Measurements from ENCODE around the gene TXNDC16.
"Not testable (repeated sequence)": the region's sequence is repeated elsewhere in the genome, so short reads cannot be mapped to it uniquely, and the experiment has no call there.

Gene TXNDC16

DNA sequence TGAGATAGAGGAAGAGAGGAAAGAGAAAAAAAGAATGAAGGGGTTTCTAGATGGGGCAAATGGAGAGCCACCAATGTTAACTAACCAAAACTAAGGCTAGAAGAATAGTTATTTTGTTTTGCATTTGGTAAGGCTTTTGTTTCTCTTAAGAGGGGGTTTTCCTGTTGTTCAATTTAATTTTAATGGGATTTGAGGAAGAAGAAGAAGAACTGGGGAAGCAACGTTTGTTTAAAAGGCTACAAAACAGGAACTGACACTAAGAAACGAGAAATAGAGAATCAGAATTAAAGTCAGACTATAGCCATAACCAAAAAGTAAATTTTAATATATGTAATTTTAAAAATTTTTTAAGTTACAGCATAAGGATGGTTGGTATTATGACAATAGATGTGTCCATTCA lies 13.7 kb downstream of the TXNDC16 start:
- DNase-seq = no peak

DNA sequence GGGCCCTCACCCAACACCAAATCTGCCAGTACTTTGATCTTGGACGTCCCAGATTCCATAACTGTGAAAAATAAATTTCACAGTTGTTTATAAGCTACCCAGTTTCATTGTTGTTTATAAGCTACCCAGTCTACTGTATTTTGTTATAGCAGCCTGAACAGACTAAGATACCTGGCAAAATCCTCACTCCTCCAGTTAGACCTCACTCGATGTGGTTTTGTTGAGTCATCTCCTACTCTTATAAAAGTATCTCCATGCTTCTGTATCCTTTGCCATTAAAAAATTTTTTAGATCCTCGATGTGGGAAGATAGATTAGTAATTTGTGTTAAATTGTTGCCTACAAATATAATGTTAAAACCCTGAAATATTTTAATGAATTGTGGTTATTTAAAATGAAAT lies 16.0 kb downstream of the TXNDC16 start:
- DNase-seq = no peak

DNA sequence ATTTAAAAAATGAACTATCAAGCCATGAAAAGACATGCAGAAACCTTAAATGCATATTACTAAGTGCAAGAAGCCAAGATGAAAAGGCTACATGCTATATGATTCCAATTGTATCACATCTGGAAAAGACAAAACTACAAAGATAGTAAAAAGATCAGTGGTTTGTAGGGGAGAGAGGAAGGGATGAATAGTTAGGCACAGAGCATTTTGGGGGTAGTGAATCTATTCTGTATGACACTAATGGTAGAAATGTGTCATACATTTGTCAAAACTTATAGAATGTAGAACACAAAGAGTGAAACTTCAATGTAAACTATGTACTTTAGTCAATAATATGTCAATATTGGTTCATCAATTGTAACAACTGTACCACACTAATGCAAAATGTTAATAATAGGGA lies 20.8 kb downstream of the TXNDC16 start:
- DNase-seq = no peak

DNA sequence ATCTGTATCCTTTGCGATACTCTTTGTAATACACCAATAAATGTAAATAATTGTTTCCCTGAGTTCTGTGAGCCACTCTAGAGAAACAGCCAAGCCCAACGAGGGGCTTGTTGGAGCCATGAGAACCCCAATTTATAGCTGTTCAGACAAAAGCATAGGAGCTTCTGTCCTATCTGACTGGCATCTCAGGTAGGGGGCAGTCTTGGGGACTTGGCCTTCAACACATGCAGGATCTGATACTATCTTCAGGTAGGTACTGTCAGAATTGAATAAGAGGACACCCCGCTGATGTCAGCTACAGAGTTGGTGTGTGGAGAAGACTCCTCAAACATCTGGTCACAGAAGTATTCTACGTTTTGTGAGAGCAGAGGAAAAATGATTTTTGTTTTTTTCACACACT lies 25.3 kb downstream of the TXNDC16 start:
- no peak for DNase-seq

DNA sequence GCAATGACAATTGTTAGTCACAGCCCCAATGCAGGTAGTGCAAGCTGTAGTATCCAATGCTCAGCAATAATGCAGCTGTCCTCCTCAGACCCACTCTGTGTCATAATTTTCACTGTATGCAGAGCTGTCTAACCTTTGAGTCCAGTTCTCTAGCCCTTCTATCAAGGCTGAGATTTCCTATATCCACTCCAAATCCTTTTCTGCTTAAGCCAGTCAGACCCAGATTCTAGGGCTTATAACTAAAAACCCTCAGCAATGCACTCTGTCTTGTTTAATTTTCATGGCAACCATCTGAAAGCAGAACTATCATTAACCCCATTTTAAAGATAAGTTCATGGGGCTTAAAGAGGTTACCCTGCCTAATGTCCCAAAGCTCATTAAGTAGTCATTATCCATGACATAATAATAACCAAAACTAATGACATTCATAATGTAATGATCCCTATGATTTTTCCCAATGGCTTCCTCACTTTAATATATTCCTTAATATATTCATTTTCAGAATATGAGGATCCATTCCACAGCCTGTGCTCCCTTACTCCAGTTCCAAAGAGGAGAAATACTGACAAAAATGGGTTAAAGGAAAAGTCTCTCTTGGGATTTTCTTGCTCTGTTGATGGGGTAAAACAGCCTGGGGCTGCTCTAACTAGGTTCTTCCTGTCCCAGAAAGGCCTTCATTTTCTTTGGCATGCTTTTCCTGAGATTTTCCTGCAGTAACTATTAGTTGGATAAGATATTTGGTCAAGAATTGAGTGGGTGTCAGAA lies 29.5 kb downstream of the TXNDC16 start:
- no peak for DNase-seq

DNA sequence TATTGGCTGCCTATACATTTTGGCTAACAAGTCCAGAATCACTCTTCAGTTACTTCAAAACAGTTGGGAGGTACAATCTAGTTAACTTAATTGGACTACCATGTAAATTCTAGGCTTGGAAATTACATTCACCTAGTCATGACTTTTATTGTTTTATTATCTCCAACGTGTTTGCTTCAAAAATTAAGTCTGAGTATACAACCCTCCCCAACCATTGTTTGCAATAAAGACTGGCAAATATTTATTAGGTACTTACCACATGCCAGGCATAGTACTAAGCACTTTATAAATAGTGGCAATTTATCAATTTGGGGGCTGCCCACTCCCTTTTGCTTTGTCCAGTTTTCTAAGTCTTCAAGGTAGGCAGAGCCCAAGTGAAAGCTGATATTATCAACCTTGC lies 30.3 kb downstream of the TXNDC16 start:
- DNase-seq = no peak

DNA sequence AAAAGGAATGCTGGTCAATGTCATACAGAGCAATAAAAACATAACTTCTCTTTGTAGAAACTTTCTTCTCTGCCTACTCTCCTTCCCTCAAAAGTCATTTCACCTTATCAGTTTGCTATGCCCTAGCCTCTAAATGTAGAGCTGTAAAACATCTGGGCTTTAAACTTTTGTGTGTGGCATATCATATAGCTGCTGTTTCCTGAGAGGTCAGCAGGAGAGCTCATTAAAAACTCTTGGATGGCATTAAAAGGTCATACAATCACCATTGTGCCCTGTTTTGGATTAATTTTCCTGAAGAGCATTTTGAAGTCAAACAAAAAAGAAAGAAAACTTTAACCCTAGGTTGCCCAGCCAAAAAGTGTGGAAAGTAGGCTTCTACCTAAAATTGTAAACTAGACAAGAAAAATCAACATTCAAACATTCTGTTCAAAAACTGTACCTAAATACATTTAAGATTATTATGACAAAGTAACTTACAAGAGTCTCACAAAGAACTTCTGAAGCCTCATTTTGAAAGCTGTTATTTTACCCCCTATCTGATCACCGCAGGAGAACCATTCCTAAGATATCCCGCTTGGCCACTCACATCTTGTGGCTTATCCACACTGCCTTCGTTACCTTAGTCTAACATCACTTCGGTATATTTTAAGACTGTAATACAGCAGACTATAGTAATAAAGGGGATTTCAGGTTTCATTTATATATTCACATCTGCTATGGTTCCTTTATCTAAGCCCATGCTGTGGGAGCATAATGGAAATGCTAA lies 38.1 kb downstream of the TXNDC16 start:
- no peak for DNase-seq

DNA sequence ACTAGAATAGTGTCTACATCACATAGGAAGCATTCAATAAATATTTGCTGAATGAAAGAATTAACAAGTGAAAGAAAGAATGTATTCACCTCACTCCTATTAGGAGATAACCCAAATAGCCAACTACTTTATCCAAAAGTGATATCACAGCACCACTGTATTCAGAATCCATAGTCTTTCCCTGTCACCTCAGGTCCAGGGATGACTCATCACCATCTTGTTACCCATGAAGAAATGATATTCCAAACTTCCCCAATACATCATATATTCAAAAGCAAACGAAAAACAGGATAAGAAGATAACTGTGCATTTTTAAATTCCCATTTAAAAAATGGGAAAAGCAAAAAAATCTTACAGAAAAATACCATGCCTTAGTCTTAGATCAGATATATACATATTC lies 39.1 kb downstream of the TXNDC16 start:
- no peak for DNase-seq

DNA sequence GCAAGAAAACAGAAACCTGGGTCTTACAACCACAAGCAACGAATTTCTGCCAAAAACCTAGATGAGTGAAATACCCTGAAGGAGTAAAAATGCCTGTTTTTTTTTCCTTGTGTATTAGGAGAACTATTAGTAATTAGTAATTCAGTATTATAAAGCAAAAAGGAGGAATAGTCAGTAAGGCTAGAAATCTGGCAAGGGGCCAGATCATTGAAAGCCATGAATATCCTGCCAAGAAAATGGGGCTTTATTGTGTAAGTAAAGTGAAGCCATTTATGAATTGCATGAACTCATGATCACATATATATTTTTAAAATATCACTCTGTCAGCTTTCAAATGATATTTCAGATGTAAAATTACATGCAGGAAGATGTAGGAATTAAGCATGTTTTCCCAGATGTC lies 57.9 kb downstream of the TXNDC16 start:
- DNase-seq = peak in 1 of 58 donors; percentile 3

DNA sequence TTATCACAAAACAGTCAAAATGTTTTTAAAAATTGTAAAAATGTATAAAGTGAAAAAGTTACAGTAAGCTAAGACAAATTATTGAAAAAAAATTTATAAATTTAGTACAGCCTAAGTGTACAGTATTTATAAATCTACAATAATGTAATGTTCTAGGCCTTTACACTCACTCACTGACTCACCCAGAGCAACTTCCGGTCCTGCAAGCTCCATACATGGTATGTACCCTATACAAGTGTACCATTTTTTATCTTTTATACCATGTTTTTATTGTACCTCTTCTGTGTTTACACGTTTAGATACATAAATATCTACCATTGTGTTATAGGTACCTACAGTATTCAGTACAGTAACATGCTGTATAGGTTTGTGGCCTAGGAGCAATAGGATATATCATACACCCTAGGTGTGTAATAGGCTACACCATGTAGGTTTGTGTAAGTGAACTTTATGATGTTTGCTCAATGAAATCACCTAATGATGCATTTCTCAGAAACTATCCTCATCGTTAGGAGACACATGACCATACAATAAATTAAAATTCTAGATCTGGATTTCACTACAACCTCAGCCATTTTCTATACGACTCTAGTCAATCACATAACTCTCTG lies 66.8 kb downstream of the TXNDC16 start:
- DNase-seq = no peak

DNA sequence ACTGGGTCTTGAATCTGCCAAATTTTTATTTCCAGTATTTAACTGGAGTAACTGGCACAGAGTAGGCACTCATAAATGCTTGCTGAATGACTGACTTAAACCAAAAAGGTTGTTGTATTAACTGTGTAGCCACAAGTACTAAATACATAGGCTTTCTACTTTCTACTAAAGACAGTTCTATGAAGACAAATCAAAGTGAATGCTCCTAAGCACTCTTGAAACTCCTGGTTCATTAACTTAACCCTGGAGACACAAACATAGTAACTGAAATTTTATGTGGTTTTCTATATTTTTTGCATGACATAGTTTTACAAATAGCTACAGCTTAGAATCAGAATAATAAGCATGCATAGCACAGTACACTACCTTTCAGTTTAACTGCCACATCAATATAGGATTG lies 70.4 kb downstream of the TXNDC16 start:
- DNase-seq = no peak

DNA sequence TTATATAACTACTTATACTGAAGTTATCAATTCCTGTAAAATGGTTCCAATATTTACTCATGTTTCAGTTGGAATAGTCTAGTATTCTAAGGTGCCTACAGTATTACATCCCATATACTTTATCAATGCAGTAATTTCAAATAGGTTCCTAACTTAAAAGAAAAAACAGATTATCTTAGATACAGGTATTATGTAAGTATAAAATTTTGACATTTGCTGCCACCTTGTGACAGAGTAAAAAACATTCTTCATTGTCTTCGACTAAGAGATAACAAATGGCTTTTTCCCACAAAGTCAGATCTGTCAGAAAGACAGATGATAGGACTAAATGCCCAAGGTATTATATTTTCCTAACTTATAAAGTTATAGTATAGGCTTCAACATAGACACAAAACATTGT lies 78.7 kb downstream of the TXNDC16 start:
- no peak for DNase-seq

DNA sequence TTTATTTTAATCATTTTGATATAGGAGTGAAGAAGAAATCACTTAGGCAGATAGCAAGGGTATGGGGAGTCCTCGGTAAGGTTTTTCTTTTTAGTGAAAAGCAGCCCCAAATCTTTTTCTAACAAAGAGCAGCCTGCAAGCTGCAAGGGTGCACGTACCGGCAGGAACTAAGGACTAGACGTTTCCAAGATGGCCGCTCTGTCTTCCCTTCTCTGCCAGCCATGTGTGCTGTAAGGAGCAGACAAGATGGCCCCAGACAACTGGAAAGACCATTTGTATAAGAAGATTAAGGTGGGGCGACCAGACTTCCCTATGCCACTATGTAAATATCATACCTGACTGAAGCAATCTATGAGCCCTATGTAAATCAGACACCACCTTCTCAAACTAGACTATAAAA lies 79.6 kb downstream of the TXNDC16 start:
- no peak for DNase-seq

DNA sequence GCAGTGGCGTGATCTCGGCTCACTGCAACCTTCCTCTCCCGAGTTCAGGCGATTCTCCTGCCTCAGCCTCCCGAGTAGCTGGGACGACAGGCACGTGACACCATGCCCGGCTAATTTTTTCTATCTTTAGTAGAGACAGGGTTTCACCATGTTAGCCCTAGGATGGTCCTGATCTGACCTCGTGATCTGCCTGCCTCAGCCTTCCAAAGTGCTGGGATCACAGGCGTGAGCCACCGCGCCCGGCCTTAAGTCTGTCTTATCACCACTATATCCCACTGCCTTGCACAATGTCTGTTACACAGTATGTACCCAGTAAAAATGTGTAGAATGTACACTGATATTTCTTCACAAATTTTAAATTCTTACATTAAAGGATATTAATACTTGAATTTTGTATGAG lies 80.1 kb downstream of the TXNDC16 start:
- not testable (repeated sequence) for DNase-seq

DNA sequence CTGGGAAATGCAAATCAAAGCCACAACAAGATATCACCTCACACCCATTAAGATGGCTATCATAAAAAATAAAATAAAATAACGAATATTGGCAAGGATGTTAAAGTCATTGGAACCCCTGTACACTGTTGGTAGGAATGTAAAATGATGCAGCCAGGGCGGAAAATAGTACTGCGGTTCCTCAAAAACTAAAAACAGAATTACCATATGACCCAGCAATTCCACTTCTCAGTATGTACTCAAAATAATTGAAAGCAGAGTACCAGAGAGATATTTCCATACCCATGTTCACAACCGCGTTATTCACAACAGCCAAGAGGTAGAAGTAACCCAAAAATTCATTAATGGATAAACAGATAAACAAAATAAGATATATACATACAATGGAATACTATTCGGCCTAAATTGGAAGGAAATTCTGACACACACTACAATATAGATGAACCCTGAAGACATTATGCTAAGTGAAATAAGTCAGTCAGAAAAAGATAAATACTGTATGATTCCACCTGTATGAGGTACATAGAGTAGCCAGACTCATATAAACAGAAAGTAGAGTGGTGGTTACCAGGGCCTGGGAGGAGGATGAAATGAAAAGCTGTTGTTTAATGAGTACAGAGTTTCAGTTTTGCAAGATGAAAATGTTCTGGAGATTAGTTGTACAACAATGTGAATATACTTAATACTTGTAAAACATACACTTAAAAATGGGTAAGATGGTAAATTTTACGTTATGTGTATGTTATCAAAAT lies 84.6 kb downstream of the TXNDC16 start:
- no peak for DNase-seq

DNA sequence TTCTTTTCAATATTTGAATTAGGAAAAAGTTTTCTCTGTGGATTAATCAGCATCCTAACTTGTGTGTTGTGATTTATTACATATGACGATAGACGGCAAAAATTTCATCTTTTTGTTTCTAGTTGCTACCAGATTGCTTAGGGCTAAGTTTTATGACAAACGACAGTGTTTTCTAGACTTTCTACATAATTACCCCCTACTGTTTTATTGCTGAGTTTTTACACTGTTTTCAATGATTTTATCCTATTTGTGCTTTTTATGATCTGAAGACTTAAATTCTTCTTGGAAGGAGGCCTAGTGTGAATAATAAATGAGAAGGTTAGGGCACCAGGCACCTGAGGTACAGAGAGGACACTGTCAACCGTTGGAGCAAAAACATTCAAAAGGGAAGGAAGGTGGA lies 88.1 kb downstream of the TXNDC16 start:
- DNase-seq = no peak

DNA sequence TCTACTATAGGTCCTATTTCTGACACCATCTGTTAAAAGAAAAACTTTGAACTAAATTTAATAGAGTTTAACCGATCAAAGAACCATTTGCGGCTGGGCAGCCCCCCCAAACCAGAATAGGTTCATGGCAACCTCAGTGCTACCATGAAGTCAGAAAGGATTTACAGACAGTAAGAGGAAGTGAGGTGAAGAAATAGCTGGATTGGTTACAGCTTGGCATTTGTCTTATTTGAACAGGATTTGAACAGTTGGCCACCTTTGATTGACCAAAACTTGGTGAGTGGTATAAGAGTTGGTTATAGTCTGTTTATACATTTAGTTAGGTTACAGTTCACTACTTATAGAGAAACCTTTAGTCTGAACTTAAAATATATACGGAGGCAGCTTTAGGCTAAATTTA lies 88.9 kb downstream of the TXNDC16 start:
- DNase-seq = no peak

DNA sequence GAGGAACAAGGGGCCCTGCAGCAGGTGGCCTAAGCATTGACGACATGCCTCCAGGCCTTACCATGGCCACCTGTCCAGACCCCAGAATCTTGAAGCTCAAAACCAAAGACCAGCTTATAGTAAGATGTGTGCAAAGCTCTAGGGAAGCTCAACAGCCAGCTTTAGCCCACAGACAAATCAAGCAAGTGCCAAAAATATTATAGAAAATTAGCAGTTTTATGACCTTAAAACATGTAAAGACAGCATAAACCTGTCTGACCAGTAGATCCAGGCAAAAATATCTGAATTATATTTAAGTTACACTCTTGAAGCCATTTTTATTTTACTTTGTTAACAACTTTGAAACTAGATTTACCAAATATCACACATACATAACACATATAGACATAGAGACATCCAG lies 90.6 kb downstream of the TXNDC16 start:
- DNase-seq = no peak

DNA sequence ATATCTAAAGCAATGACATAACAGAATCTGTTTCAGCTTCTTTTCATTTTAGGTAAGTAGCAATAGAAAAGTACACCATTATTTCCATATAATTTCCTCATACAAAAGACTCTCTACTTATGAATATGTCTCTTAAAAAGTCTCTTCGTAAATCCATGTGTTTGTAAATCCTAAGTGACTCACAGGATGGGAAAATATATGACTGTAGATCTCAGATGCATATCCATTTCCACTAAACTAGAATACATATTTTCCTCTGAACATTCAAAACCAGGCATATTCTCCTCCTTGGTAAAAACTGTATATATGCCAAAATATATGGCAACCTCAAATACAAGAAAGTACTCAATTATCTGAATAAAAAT lies 93.6 kb downstream of the TXNDC16 start:
- DNase-seq = no peak

DNA sequence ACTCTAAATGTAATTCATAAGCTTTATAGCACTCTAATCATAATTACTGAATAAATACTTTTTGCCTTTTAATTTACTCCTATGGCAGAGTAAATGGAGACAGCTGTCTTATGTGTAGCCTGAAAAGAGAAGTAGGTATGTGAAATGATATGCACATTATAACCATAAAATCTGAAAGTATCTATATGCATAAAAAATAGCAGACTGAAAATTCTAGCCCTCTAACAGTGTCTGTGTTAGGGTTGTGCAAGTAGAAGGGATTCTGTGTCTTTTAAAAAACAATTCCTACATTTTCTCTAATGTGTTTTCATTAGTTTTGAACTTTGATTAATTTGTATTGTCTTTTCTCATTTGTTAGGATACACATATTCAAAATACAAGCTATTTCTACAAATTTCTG lies 94.9 kb downstream of the TXNDC16 start:
- no peak for DNase-seq

DNA sequence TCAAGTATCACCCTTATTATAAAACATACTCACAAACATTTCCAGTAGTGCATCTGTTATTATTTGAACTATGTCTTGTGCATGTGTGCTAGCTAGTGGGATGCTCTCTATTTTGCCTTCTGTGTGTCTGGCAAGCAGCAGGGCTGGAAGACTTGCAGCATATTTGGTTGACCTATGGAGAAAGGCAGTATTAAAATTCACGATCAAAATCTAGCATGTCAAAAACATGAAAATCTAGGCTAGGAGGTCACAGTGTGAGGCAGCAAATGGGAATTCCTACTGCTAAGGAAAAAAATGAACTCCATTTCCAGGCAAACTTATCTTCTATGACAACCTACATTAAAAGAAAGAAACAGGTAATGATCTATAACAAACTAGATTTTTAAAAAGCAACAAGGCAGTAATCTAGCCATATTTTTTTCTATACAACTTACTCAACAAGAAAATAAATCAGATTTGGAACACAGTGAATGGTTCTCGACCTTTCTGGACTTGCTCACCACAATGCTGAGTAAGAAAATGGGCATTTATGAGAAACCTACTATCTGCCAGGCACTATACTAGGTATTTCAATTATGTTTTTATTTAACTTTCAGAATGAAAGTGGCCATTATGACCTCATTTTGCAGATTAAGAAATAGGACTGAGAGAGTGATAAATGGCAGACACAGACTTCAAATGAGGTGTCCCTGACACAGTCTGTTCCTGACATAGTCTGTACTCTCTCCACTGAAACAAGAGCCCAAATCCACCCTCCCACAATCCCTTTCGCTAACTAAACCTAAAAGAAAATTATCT lies 96.8 kb downstream of the TXNDC16 start:
- no peak for DNase-seq

Measured in anterior cingulate cortex (tissue), 58 donors.